Chondrocyte (in vitro differentiated cells): ENCODE measurements around the gene TRAF3. TPM values are rescaled to one million over a fixed set of nuclear protein-coding genes. Genes with fewer than 3 reads are reported as not detected.

Experiments used
- DNase-seq: peaks from one replicate; pipeline ENCODE4 v3.0.0; 2021; ENCODE audit warnings: mixed read lengths, low spot score
- H3K27ac Mint-ChIP-seq: one replicate; pipeline ENCODE4 v1.8.0; 2021; ENCODE audit warnings: mild to moderate bottlenecking, moderate library complexity, mixed read lengths; ENCODE audit not compliant: unreplicated experiment
- H3K27me3 Mint-ChIP-seq: 2 replicates; pipeline ENCODE4 v1.8.0; 2021; ENCODE audit warnings: low read depth, mixed read lengths
- H3K36me3 Mint-ChIP-seq: 2 replicates; pipeline ENCODE4 v1.8.0; 2021; ENCODE audit warnings: low read depth, mixed read lengths
- H3K4me1 Mint-ChIP-seq: 2 replicates; pipeline ENCODE4 v1.8.0; 2021; ENCODE audit warnings: low read depth, mild to moderate bottlenecking, mixed read lengths
- H3K4me3 Mint-ChIP-seq: one replicate; pipeline ENCODE4 v1.8.0; 2021; ENCODE audit warnings: mild to moderate bottlenecking, moderate library complexity, mixed read lengths; ENCODE audit not compliant: unreplicated experiment
- H3K9me3 Mint-ChIP-seq: 2 replicates; pipeline ENCODE4 v1.8.0; 2021; ENCODE audit warnings: low read depth, mixed read lengths
- CTCF ChIP-seq: fragments of 200-600 bp; sonication (generic); IDR thresholded peaks from 2 replicates; pipeline ENCODE4 v1.5.0; 2021; ENCODE audit warnings: antibody characterized with exemption, mild to moderate bottlenecking, moderate library complexity
- long read RNA-seq: library from polyadenylated mRNA; stranded (forward); transcript quantifications from one replicate; pipeline ENCODE4 v2.0.0, GENCODE V29; 2021
- total RNA-seq: library from RNA; stranded (reverse); gene quantifications from 3 replicates; pipeline ENCODE4 v1.2.1, GENCODE V29; 2021

Gene TRAF3
- total RNA-seq: 15.0 to 20.1 TPM (median 18.4 TPM) in 3 replicates
- long read RNA-seq, partial matches to known transcripts: 2 of 13 reads
- long read RNA-seq, other reads (novel, unspliced or antisense): 7 of 13 reads

- DNase-seq: peak; percentile 68
- Mint-ChIP-seq H3K27me3 (no peaks in the 10 kb centered on the region), H3K4me1 (peaks cover 38% of the 10 kb centered on the region), H3K9me3 (no peaks in the 10 kb centered on the region), H3K27ac (peak within 1 kb of the TSS; percentile 90), H3K36me3 (no peaks in the 10 kb centered on the region), H3K4me3 (peak within 1 kb of the TSS; percentile 75)
- TF ChIP-seq CTCF: no peak
These were observed at the start of gene TRAF3 for GRCh38 chr14:102776761-102777710. Gene TRAF3, plus strand, starts transcription at chr14:102777449. Its CDS starts 92,753 bp downstream, at chr14:102870202.

DNA sequence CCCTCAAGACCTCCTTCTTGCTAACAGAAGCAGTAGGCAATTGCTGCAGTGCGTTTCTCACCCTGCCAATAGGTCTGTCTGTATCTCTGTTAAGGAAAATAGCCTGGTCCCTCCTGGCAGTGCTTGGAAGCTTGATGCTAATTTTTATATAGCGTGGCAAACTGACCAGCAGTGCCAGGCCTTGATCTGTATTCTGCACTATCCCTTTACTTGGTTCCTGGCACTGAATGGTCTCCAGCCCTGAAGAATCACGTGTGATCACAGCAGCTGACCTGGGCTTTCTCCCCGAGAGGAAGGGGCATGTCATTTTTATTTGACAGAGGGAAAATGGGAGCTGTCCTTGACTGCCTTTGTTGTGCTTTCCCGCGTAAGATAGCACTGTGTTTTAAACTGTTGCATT, 48.7 kb upstream of the TRAF3 start:
- H3K36me3 Mint-ChIP-seq: peaks cover 25% of the 10 kb centered on the region
- no peaks in the 10 kb centered on the region for H3K9me3 Mint-ChIP-seq
- no peak overlapping the region for H3K27ac Mint-ChIP-seq
- no peak for DNase-seq
- no peak overlapping the region for H3K4me3 Mint-ChIP-seq
- no peaks in the 10 kb centered on the region for H3K4me1 Mint-ChIP-seq
- H3K27me3 Mint-ChIP-seq: no peaks in the 10 kb centered on the region
- TF ChIP-seq CTCF: no peak

GRCh38 chr14:102729268-102729667, 48.0 kb upstream of the TRAF3 start:
- no peaks in the 10 kb centered on the region for H3K9me3 Mint-ChIP-seq

DNA sequence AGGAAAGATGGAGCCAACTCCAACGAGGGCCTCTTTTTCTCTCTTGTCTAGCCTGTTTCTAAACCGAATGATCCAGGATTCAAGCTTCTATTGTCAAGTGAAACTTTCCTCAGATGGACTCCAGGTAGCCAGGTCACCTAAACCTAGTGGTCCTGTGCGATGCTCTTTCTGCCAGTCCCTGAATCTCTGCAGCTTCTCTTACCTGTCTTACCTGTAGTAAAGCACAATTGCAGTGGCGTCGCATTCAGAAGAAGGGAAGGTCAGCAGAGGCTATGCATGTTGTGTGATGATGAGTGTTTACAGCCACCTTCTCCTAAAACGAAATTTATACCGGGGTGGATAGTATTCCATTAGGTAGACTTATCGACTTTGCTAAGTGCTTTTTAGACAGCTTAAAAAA, 47.4 kb upstream of the TRAF3 start:
- no peak for TF ChIP-seq CTCF
- Mint-ChIP-seq H3K4me3 (no peak overlapping the region), H3K27ac (no peak overlapping the region), H3K4me1 (no peaks in the 10 kb centered on the region), H3K27me3 (no peaks in the 10 kb centered on the region), H3K36me3 (peaks cover 20% of the 10 kb centered on the region), H3K9me3 (no peaks in the 10 kb centered on the region)
- no peak for DNase-seq

More at GRCh38 chr14:102729268-102729667, 48.0 kb upstream of the TRAF3 start:
- DNase-seq: no peak
- TF ChIP-seq CTCF: no peak
- H3K27me3 Mint-ChIP-seq: no peaks in the 10 kb centered on the region
- no peak overlapping the region for H3K27ac Mint-ChIP-seq
- H3K4me3 Mint-ChIP-seq: no peak overlapping the region
- H3K4me1 Mint-ChIP-seq: no peaks in the 10 kb centered on the region
- H3K36me3 Mint-ChIP-seq: peaks cover 20% of the 10 kb centered on the region

DNA sequence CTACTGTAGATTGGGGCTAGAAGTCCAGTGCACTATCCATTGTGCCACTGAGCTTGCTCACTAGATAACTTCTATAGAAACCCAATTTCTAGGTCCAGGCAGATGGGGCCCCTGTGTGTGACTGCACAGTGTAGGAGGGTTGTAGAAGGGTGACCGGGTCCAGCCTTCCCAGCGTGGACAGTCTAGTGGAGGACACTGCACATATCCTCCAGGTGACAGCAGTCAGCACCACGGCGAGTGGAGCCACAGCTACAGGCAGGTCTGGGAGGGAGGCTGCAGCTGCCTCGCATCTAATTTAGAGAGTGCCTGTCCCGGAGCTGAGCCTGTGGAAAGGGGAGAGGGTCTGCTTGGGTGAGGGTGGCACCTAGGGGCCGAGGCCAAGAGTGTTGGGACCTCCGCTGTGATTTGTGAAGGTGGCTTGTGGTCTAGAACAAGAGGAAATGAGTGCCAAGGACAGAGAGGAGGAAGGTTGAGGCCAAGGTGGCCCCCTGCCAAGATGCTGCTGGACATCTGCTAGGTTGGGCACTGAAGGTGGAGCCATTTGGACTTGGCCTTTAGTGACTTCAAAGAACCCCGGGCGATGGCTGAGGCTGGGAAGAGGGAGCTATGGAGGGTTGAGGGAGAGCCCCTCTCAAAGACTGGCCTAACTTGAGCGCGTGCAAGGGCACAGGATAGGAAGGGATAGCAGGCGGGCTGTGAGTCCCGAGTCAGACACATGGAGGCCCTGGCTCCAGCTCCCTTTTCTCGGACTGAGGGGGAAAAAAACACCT, 46.0 kb upstream of the TRAF3 start:
- no peak overlapping the region for H3K4me3 Mint-ChIP-seq
- H3K9me3 Mint-ChIP-seq: no peaks in the 10 kb centered on the region
- H3K36me3 Mint-ChIP-seq: peaks cover 15% of the 10 kb centered on the region
- H3K27me3 Mint-ChIP-seq: no peaks in the 10 kb centered on the region
- H3K27ac Mint-ChIP-seq: no peak overlapping the region
- DNase-seq: no peak
- H3K4me1 Mint-ChIP-seq: no peaks in the 10 kb centered on the region
- no peak for TF ChIP-seq CTCF
